PFSK-1 (cell line): ENCODE data around the gene SLC38A11.

Experiments
- FOXP2 ChIP-seq: optimal IDR thresholded peaks from 2 replicates; pipeline ENCODE3; 2011; ENCODE audit warnings: borderline replicate concordance, control low read depth, inconsistent platforms; ENCODE audit not compliant: insufficient read depth; ENCODE audit errors: extremely low read length, extremely low read depth
- POLR2AphosphoS5 ChIP-seq: IDR thresholded peaks from 2 replicates; pipeline ENCODE4 v1.6.1; 2012; ENCODE audit warnings: low read depth, mild to moderate bottlenecking, control low read depth, low read length, moderate library complexity
- REST ChIP-seq, 2 experiments: IDR thresholded peaks; 2 replicates each; pipeline versions ENCODE4 v1.6.1 to v1.8.0; 2011 to 2012; ENCODE audit warnings: low read depth in 2 of 2, low read length in 2 of 2, control low read depth in 1 of 2, inconsistent platforms in 1 of 2, mild to moderate bottlenecking in 1 of 2, moderate library complexity in 1 of 2; ENCODE audit not compliant: insufficient read depth in 1 of 2
- SIN3A ChIP-seq: IDR thresholded peaks from 2 replicates; pipeline ENCODE4 v1.6.1; 2012; ENCODE audit warnings: mild to moderate bottlenecking, low read length, moderate library complexity, borderline replicate concordance; ENCODE audit not compliant: insufficient read depth
- TAF1 ChIP-seq: IDR thresholded peaks from 2 replicates; pipeline ENCODE4 v1.6.1; 2012; ENCODE audit warnings: low read length, control low read depth, borderline replicate concordance; ENCODE audit not compliant: insufficient read depth

GRCh38 chr2:164974221-164974620 lies 18.9 kb upstream of the SLC38A11 start:
- TF ChIP-seq POLR2AphosphoS5 (no peak), REST (IDR thresholded peaks at IDR 0.05; ENCODE audit: insufficient read depth in 1 of 2, low read depth in 2 of 2, low read length in 2 of 2) (no peak), SIN3A (no peak), TAF1 (no peak), FOXP2 (no peak)
